GM23338 (cell line): ENCODE measurements around the gene CPNE8. TPM values are rescaled to one million over a fixed set of nuclear protein-coding genes. Genes with fewer than 3 reads are reported as not detected.

Experiments used
- ATAC-seq: fragments of 200-7000 bp; cut with Tn5 transposase; 3 replicates; pipeline ENCODE4 v1.9.1; 2020
- DNase-seq: peaks from one replicate; pipeline ENCODE4 v3.0.0-alpha.2; 2015; ENCODE audit warnings: low spot score
- H2AFZ ChIP-seq: fragments of 200-600 bp; sonication (generic); 2 replicates; pipeline ENCODE4 v1.8.0; 2016; ENCODE audit warnings: antibody characterized with exemption, mild to moderate bottlenecking, moderate library complexity
- H3F3A ChIP-seq: fragments of 200-600 bp; sonication (generic); replicated peaks from 2 replicates; pipeline ENCODE4 v1.8.0; 2017; ENCODE audit warnings: antibody characterized with exemption, mixed run types, low read depth
- H3K27ac ChIP-seq: fragments of 200-600 bp; sonication (generic); 2 replicates; pipeline ENCODE4 v1.6.1; 2016; ENCODE audit warnings: low read depth
- H3K27me3 ChIP-seq: fragments of 200-600 bp; sonication (generic); 2 replicates; pipeline ENCODE4 v1.8.0; 2016; ENCODE audit warnings: mild to moderate bottlenecking, mixed run types, moderate library complexity; ENCODE audit not compliant: insufficient read depth
- H3K36me3 ChIP-seq: fragments of 200-600 bp; sonication (generic); 2 replicates; pipeline ENCODE4 v1.8.0; 2016; ENCODE audit warnings: mild to moderate bottlenecking; ENCODE audit not compliant: insufficient read depth
- H3K4me1 ChIP-seq: fragments of 200-600 bp; sonication (generic); 2 replicates; pipeline ENCODE4 v1.8.0; 2016; ENCODE audit warnings: mild to moderate bottlenecking, moderate library complexity; ENCODE audit not compliant: insufficient read depth
- H3K4me2 ChIP-seq: fragments of 200-600 bp; sonication (generic); 2 replicates; pipeline ENCODE4 v1.7.1; 2017; ENCODE audit warnings: mixed run types
- H3K4me3 ChIP-seq: fragments of 200-600 bp; sonication (generic); 2 replicates; pipeline ENCODE4 v1.6.1; 2016; ENCODE audit warnings: mixed run types
- H3K79me2 ChIP-seq: fragments of 200-600 bp; sonication (generic); replicated peaks from 2 replicates; pipeline ENCODE4 v1.8.0; 2017; ENCODE audit warnings: mild to moderate bottlenecking; ENCODE audit not compliant: insufficient read depth
- H3K9me2 ChIP-seq: fragments of 200-600 bp; sonication (generic); 2 replicates; pipeline ENCODE4 v1.8.0; 2017; ENCODE audit not compliant: insufficient read depth
- H4K20me1 ChIP-seq: fragments of 200-600 bp; sonication (generic); replicated peaks from 2 replicates; pipeline ENCODE4 v1.8.0; 2017; ENCODE audit warnings: mild to moderate bottlenecking; ENCODE audit not compliant: insufficient read depth
- H3K27ac Mint-ChIP-seq: 2 replicates; pipeline ENCODE4 v1.8.0; 2020; ENCODE audit warnings: inconsistent platforms, mild to moderate bottlenecking, moderate library complexity, mixed read lengths
- H3K27me3 Mint-ChIP-seq: 3 replicates; pipeline ENCODE4 v1.8.0; 2022; ENCODE audit warnings: low read depth, mild to moderate bottlenecking, moderate library complexity, mixed read lengths, inconsistent platforms; ENCODE audit not compliant: insufficient read depth, poor library complexity
- H3K36me3 Mint-ChIP-seq: 3 replicates; pipeline ENCODE4 v1.8.0; 2021; ENCODE audit warnings: low read depth, mild to moderate bottlenecking, inconsistent platforms, moderate library complexity, mixed read lengths
- H3K4me1 Mint-ChIP-seq: 3 replicates; pipeline ENCODE4 v1.8.0; 2020; ENCODE audit warnings: mild to moderate bottlenecking, inconsistent platforms, mixed read lengths
- H3K4me3 Mint-ChIP-seq: 3 replicates; pipeline ENCODE4 v1.8.0; 2021; ENCODE audit warnings: moderate library complexity, mild to moderate bottlenecking, inconsistent platforms, mixed read lengths
- H3K9me3 Mint-ChIP-seq: 3 replicates; pipeline ENCODE4 v1.8.0; 2020; ENCODE audit warnings: moderate library complexity, mild to moderate bottlenecking, inconsistent platforms, mixed read lengths
- EZH2 ChIP-seq: fragments of 200-600 bp; sonication (generic); IDR thresholded peaks from one replicate; pipeline ENCODE4 v1.8.0; 2017; ENCODE audit warnings: antibody characterized with exemption, mild to moderate bottlenecking, low read depth; ENCODE audit not compliant: unreplicated experiment
- JUNB ChIP-seq: IDR thresholded peaks from one replicate; pipeline ENCODE4 v1.6.1; 2016; ENCODE audit warnings: antibody characterized with exemption; ENCODE audit not compliant: unreplicated experiment
- POLR2AphosphoS5 ChIP-seq: IDR thresholded peaks from 2 replicates; pipeline ENCODE4 v1.6.1; 2016; ENCODE audit warnings: antibody characterized with exemption, low read depth
- STAT1 ChIP-seq: IDR thresholded peaks from one replicate; pipeline ENCODE4 v1.6.1; 2016; ENCODE audit warnings: antibody characterized with exemption; ENCODE audit not compliant: unreplicated experiment
- polyA plus RNA-seq: library from polyadenylated mRNA; unstranded; fragments of >200 nt; fragmentation: Nextera tagmentation; extraction: Ambion mirVana; gene quantifications from 2 replicates; pipeline ENCODE4 v1.2.1, GENCODE V29; 2016
- total RNA-seq: library from RNA; depleted of rRNA; stranded (reverse); fragments of >200 nt; shearing (Covaris generic); gene quantifications from 2 replicates; pipeline ENCODE4 v1.2.3, GENCODE V29; 2014
- TF ChIP-seq, protein P1 (sequence below): fragments of 250-450 bp; sonication (Bioruptor Pico); IDR thresholded peaks from 2 replicates; pipeline ENCODE4 v1.5.0; 2020; ENCODE audit warnings: mild to moderate bottlenecking, moderate library complexity
- TF ChIP-seq, protein P2 (sequence below), 2 experiments: fragments of 200-600 bp in 1 of 2; sonication (generic) in 1 of 2; conservative IDR thresholded peaks; 2 replicates each; pipeline versions ENCODE4 v1.5.1 to v1.6.1; 2016 to 2017; ENCODE audit warnings: antibody characterized with exemption in 2 of 2, low read depth in 2 of 2, mild to moderate bottlenecking in 2 of 2, moderate library complexity in 1 of 2

CPNE8 gene
- total and polyA plus RNA-seq, 2 experiments from 2014 or later, result 8.7 to 10.1 TPM

DNA sequence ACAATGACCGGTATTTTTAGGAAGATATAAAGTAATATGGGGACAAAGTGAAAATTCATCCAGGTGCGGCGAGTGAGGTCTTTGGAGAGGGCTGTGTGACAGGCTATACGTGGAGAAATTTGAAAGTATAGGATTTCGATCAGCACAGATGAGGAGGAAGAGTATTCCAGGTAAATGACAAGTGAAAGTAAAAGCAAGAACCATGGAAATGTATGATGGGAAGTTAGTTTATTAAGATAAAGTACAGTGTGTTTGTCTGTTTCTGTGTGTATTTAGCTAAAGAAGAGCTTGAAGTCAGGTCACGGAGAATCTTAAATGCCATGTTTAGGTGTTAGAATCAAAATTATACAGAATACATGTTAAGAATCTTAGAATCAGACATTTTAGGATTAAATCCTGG, 239.0 kb downstream of the CPNE8 start (continued):
- TF ChIP-seq, protein P1, sequence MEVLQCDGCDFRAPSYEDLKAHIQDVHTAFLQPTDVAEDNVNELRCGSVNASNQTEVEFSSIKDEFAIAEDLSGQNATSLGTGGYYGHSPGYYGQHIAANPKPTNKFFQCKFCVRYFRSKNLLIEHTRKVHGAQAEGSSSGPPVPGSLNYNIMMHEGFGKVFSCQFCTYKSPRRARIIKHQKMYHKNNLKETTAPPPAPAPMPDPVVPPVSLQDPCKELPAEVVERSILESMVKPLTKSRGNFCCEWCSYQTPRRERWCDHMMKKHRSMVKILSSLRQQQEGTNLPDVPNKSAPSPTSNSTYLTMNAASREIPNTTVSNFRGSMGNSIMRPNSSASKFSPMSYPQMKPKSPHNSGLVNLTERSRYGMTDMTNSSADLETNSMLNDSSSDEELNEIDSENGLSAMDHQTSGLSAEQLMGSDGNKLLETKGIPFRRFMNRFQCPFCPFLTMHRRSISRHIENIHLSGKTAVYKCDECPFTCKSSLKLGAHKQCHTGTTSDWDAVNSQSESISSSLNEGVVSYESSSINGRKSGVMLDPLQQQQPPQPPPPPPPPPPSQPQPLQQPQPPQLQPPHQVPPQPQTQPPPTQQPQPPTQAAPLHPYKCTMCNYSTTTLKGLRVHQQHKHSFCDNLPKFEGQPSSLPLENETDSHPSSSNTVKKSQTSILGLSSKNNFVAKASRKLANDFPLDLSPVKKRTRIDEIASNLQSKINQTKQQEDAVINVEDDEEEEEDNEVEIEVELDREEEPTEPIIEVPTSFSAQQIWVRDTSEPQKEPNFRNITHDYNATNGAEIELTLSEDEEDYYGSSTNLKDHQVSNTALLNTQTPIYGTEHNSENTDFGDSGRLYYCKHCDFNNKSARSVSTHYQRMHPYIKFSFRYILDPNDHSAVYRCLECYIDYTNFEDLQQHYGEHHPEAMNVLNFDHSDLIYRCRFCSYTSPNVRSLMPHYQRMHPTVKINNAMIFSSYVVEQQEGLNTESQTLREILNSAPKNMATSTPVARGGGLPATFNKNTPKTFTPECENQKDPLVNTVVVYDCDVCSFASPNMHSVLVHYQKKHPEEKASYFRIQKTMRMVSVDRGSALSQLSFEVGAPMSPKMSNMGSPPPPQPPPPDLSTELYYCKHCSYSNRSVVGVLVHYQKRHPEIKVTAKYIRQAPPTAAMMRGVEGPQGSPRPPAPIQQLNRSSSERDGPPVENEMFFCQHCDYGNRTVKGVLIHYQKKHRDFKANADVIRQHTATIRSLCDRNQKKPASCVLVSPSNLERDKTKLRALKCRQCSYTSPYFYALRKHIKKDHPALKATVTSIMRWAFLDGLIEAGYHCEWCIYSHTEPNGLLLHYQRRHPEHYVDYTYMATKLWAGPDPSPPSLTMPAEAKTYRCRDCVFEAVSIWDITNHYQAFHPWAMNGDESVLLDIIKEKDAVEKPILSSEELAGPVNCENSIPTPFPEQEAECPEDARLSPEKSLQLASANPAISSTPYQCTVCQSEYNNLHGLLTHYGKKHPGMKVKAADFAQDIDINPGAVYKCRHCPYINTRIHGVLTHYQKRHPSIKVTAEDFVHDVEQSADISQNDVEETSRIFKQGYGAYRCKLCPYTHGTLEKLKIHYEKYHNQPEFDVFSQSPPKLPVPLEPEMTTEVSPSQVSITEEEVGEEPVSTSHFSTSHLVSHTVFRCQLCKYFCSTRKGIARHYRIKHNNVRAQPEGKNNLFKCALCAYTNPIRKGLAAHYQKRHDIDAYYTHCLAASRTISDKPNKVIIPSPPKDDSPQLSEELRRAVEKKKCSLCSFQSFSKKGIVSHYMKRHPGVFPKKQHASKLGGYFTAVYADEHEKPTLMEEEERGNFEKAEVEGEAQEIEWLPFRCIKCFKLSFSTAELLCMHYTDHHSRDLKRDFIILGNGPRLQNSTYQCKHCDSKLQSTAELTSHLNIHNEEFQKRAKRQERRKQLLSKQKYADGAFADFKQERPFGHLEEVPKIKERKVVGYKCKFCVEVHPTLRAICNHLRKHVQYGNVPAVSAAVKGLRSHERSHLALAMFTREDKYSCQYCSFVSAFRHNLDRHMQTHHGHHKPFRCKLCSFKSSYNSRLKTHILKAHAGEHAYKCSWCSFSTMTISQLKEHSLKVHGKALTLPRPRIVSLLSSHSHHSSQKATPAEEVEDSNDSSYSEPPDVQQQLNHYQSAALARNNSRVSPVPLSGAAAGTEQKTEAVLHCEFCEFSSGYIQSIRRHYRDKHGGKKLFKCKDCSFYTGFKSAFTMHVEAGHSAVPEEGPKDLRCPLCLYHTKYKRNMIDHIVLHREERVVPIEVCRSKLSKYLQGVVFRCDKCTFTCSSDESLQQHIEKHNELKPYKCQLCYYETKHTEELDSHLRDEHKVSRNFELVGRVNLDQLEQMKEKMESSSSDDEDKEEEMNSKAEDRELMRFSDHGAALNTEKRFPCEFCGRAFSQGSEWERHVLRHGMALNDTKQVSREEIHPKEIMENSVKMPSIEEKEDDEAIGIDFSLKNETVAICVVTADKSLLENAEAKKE (CRISPR knock-in tag), result no peak
- no peak for TF ChIP-seq STAT1
- no peak for TF ChIP-seq EZH2
- no peak for TF ChIP-seq POLR2AphosphoS5

DNA sequence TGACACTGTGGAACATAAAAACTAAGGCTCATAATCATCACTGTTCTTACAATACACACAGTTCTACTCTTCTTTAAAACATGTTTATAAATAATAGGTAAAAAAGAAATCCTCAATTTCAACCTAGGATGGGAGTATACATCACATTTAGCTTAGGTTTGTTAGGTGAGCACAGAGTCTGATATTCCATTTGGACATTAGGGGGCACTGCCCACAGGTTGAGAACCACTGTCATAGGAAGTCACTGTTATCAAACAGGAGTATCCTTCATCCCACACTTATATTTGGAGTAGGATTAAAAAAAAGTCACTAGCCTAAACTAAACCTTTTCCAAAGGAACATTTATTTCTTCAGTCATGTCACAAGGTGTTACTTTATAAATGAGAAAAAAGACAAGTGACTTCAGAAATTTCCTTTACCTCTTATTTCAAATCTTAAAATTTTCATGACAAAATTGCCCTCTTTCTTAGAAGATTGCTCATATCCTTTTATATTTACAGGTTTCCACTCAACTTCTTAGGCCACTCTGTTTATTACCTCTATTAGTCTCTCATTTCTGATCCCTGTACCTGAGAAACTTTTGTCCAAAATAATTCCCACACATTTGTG, 240.6 kb downstream of the CPNE8 start:
- Mint-ChIP-seq H3K36me3 (peaks cover 9% of the 10 kb centered on the region; the same call in 2 of the 3 replicates), H3K27ac (no peak overlapping the region), H3K4me3 (no peak overlapping the region), H3K9me3 (peaks cover 18% of the 10 kb centered on the region), H3K4me1 (no peaks in the 10 kb centered on the region; the same call in 2 of the 3 replicates), H3K27me3 (no peaks in the 10 kb centered on the region)
- Histone ChIP-seq H3K79me2 (no peaks in the 10 kb centered on the region), H3K9me2 (no peaks in the 10 kb centered on the region), H4K20me1 (no peaks in the 10 kb centered on the region), H3K27me3 (no peaks in the 10 kb centered on the region), H3F3A (no peaks in the 10 kb centered on the region), H3K27ac (no peak overlapping the region), H3K4me1 (no peaks in the 10 kb centered on the region), H3K36me3 (no peaks in the 10 kb centered on the region), H3K4me3 (no peak overlapping the region), H2AFZ (no peak overlapping the region), H3K4me2 (no peak overlapping the region)
- no peak for TF ChIP-seq JUNB
- TF ChIP-seq, protein P2, sequence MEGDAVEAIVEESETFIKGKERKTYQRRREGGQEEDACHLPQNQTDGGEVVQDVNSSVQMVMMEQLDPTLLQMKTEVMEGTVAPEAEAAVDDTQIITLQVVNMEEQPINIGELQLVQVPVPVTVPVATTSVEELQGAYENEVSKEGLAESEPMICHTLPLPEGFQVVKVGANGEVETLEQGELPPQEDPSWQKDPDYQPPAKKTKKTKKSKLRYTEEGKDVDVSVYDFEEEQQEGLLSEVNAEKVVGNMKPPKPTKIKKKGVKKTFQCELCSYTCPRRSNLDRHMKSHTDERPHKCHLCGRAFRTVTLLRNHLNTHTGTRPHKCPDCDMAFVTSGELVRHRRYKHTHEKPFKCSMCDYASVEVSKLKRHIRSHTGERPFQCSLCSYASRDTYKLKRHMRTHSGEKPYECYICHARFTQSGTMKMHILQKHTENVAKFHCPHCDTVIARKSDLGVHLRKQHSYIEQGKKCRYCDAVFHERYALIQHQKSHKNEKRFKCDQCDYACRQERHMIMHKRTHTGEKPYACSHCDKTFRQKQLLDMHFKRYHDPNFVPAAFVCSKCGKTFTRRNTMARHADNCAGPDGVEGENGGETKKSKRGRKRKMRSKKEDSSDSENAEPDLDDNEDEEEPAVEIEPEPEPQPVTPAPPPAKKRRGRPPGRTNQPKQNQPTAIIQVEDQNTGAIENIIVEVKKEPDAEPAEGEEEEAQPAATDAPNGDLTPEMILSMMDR (conservative IDR thresholded peaks at IDR 0.05; ENCODE audit: low read depth in 2 of 2), result peak; percentile 70 to 78
- DNase-seq, result peak; percentile 49
- ATAC-seq, result peak; percentile 85
